Osteocyte (in vitro differentiated cells): ENCODE data around the gene C9orf40. TPM values are rescaled to one million over a fixed set of nuclear protein-coding genes. Genes with fewer than 3 reads are reported as not detected.

Experiments
- DNase-seq: peaks from one replicate; pipeline ENCODE4 v3.0.0; 2021; ENCODE audit warnings: mixed read lengths; ENCODE audit not compliant: unreplicated experiment; ENCODE audit errors: extremely low spot score
- H3K27ac Mint-ChIP-seq: one replicate; pipeline ENCODE4 v1.8.0; 2021; ENCODE audit warnings: mild to moderate bottlenecking, mixed read lengths; ENCODE audit not compliant: unreplicated experiment
- H3K27me3 Mint-ChIP-seq: one replicate; pipeline ENCODE4 v1.8.0; 2021; ENCODE audit warnings: mixed read lengths; ENCODE audit not compliant: unreplicated experiment
- H3K36me3 Mint-ChIP-seq: one replicate; pipeline ENCODE4 v1.8.0; 2021; ENCODE audit warnings: mixed read lengths; ENCODE audit not compliant: unreplicated experiment
- H3K4me1 Mint-ChIP-seq: one replicate; pipeline ENCODE4 v1.8.0; 2021; ENCODE audit warnings: mixed read lengths; ENCODE audit not compliant: unreplicated experiment
- H3K4me3 Mint-ChIP-seq: one replicate; pipeline ENCODE4 v1.8.0; 2021; ENCODE audit warnings: mild to moderate bottlenecking, moderate library complexity, mixed read lengths; ENCODE audit not compliant: unreplicated experiment
- H3K9me3 Mint-ChIP-seq: one replicate; pipeline ENCODE4 v1.8.0; 2021; ENCODE audit warnings: mixed read lengths; ENCODE audit not compliant: unreplicated experiment
- CTCF ChIP-seq: fragments of 200-600 bp; sonication (generic); IDR thresholded peaks from 2 replicates; pipeline ENCODE4 v1.5.0; 2021; ENCODE audit warnings: antibody characterized with exemption, mild to moderate bottlenecking, moderate library complexity
- total RNA-seq: library from RNA; stranded (reverse); gene quantifications from 2 replicates; pipeline ENCODE4 v1.2.1, GENCODE V29; 2021

The C9orf40 gene
- total RNA-seq, 1 donor from 2014 or later: 5.9 TPM

GRCh38 chr9:74983709-74984108, 31.0 kb upstream of the C9orf40 start:
- H3K4me3 Mint-ChIP-seq: no peak overlapping the region
- H3K4me1 Mint-ChIP-seq: no peaks in the 10 kb centered on the region
- no peaks in the 10 kb centered on the region for H3K9me3 Mint-ChIP-seq
- H3K27ac Mint-ChIP-seq: no peak overlapping the region
- TF ChIP-seq CTCF: no peak
- H3K27me3 Mint-ChIP-seq: no peaks in the 10 kb centered on the region
- peaks cover 13% of the 10 kb centered on the region for H3K36me3 Mint-ChIP-seq
- DNase-seq: no peak

DNA sequence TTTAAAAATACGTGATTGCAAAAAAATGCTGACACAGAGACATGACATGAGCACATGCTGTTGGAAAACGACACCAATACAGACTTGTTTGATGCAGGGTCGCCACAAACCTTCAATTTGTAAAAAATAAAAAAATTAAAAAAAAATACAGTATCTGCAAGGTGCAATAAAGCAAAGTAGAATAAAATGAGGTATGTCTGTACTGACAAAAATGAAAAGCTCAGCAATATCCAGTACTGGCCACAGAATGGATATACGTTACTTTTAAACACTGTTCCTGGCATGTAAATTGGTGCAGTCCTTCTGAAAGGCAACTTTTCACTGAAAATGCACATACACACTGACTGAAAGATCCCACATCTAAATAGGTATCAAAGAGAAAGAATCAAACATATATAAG, 27.1 kb upstream of the C9orf40 start:
- no peaks in the 10 kb centered on the region for H3K27me3 Mint-ChIP-seq
- DNase-seq: no peak
- H3K27ac Mint-ChIP-seq: no peak overlapping the region
- H3K9me3 Mint-ChIP-seq: peaks cover 8% of the 10 kb centered on the region
- no peak for TF ChIP-seq CTCF
- H3K4me3 Mint-ChIP-seq: no peak overlapping the region
- H3K36me3 Mint-ChIP-seq: peaks cover 24% of the 10 kb centered on the region
- no peaks in the 10 kb centered on the region for H3K4me1 Mint-ChIP-seq

DNA sequence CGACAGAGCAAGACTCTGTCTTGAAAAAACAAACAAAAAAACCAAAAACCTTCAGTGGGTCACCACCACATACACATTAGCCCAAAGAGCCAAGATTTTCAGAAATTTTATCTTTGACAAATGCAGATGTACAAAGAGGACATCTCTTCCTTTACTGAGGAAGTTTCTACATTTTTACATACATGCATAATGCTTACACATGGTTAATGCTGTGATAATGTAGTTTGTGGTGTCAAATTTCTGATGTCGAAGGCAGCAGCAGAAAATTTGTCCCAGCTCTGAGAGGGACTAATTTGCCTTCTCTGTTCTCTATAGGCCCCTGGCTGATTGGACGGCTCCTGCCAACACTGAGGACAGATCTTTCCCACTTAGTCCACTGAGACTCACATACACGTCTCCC, 24.6 kb upstream of the C9orf40 start:
- Mint-ChIP-seq H3K27ac (no peak overlapping the region), H3K27me3 (no peaks in the 10 kb centered on the region), H3K4me1 (no peaks in the 10 kb centered on the region), H3K9me3 (peaks cover 16% of the 10 kb centered on the region), H3K36me3 (peaks cover 11% of the 10 kb centered on the region), H3K4me3 (no peak overlapping the region)
- TF ChIP-seq CTCF: no peak
- DNase-seq: no peak

GRCh38 chr9:74975538-74975937, 22.8 kb upstream of the C9orf40 start:
- Mint-ChIP-seq H3K4me3 (no peak overlapping the region), H3K4me1 (no peaks in the 10 kb centered on the region), H3K9me3 (peaks cover 18% of the 10 kb centered on the region), H3K27me3 (no peaks in the 10 kb centered on the region), H3K27ac (no peak overlapping the region), H3K36me3 (peaks cover 11% of the 10 kb centered on the region)
- no peak for DNase-seq
- no peak for TF ChIP-seq CTCF

DNA sequence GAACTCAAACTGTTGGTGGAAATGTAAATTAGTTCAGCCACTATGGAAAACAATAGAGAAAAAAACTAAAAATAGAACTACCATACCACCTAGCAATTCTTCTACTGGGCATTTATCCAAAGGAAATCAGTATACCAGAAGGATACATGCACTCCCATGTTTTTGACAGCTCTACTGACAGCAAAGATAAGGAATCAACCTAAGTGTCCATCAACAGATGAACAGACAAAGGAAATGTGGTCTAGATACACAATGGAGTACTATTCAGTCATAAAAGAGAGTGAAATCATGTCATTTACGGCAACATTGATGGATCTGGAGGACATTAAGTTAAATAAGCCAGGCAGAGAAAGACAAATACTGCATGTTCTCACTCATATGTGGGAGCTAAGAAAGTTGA, 21.8 kb upstream of the C9orf40 start:
- peaks cover 18% of the 10 kb centered on the region for H3K9me3 Mint-ChIP-seq
- H3K4me1 Mint-ChIP-seq: no peaks in the 10 kb centered on the region
- H3K27ac Mint-ChIP-seq: no peak overlapping the region
- H3K36me3 Mint-ChIP-seq: peaks cover 11% of the 10 kb centered on the region
- H3K4me3 Mint-ChIP-seq: no peak overlapping the region
- TF ChIP-seq CTCF: no peak
- no peak for DNase-seq
- H3K27me3 Mint-ChIP-seq: no peaks in the 10 kb centered on the region
